Measurements from ENCODE around the gene CLASP2.

DNA sequence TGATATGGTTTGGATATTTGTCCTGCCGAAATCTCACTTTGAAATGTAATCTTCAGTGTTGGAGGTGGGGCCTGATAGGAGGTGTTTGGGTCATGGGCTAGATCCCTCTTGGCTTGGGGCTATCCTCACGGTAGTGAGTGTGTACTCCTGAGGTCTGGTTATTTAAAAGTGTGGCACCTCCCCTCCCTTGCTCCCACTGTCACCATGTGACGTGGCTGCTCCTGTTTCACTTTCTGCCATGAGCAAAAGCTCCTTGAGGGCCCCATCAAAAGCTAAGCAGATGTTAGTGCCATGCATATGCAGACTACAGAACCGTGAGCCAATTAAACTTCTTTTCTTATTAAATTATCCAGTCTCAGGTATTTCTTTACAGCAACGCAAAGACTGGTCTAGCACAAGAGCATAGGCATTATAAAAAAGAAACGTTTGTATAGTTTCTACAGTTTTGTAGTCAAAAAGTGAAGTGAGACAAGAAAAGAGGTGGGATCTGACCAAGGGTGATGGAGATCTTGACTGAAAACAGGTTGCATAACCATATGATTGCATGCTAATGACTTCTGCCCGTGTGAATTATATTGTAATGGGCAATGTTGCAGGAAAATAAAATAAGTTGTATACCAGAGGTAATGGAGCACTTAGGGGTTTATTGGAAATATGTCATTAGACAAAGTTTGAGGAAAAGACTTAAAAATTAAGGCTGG lies 28.5 kb upstream of the CLASP2 start:
- TF ChIP-seq POLR2A (IDR thresholded peaks at IDR 0.05; ENCODE audit: low read length), result no peak
- TF ChIP-seq GATA1 (IDR thresholded peaks at IDR 0.05; ENCODE audit: low read depth, low read length), result no peak

Measured in erythroblast (primary cell).